NOMO-1 (cell line): ENCODE measurements around the gene ADRM1.

Experiments used
- DNase-seq, 2 experiments: peaks; one replicate each; lab custom pipeline; 2025; ENCODE audit not compliant: unreplicated experiment in 2 of 2; lab: John Stamatoyannopoulos, UW

Gene ADRM1

DNA sequence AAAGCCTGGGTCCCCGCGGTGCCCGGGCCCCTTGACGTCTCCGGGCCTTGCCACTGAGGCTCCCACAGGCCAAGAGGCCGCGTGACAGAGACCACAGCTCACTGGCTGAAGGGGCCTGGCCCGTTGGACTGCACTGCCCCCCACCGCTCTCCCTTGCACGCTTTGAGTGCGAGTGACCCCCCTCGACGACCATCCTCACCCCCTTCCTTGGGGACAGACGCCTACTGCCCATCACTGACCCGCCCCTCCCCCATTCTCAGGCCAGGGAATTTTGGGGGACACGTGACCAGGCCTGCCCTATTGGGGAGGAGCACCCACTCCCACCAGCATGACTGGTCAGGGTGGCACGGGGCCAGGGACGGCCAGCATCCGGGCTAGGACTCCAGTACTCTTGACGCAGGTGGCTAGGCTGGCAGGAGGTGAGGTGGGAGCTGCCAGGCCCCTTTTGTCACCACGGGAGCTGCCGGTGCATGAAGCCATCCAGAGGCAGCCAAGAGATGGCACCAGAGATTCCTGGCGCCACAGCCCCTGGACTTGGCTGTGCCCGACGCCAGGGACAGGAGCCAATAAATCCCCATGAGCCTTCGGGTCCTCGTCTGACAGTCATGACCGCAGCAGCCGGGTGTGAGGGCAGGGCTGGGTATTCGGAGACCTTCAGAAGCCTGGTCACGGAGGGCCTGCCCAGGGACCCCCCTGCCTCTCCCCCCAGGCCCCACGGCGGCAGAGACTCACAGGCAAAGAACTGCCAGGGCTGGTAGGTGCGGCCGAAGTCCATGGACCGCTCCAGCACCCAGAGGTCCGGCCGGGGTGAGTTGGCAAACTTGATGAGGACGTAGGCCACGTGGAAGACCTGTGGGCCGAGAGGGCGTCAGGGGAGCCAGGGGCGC, 49.8 kb downstream of the ADRM1 start:
- no peak for DNase-seq

- no peak for DNase-seq
Observed at GRCh38 chr20:62353289-62354030, 50.7 kb downstream of the ADRM1 start.

GRCh38 chr20:62354031-62354808, 51.4 kb downstream of the ADRM1 start:
- no peak for DNase-seq

DNA sequence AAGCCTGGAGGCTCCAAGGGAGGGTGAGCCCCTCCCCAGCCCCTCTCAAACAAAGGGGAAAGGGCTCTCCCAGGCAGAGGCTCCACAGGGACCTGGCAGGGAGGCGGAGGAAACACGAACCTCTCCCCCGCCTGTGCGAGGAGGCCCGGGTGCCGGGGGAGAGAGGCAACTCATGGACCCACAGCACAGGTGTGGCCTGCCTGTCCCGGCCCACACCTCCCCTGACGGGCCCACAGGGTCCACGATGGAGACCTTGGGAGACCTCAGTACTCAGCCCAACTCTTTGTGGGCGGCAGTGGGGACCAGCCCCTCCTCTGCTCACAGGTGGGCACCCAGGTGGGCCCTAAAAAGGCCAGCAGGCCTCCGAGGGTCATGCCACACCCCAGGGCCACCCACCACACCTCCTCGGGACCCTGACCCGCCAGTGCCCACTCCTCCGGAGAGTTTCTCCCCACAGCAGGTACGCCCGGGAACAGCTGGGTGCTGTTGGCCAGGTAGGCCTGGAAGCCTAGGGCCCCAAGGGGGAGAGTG, 52.1 kb downstream of the ADRM1 start:
- DNase-seq, result no peak

DNA sequence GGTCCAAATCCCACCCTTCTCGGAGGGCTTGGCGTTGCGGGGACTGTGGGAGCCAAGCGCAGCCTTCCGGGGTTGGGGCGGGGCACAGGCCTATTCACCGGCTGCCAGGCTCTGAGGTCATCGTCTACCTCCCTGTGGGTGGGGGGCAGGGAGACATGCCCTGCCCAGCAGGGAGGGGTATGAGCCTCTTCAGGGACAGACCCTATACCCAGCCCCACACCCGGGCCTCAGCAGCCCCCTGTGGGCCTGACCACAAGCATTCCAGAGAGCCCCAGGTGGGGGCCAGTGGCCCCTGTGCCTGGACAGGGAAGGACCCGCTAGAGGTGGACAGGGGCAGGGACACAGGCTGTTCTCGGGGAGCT, 52.7 kb downstream of the ADRM1 start:
- DNase-seq, result no peak

- DNase-seq, result no peak
Observed at GRCh38 chr20:62355878-62356588, 53.2 kb downstream of the ADRM1 start.

GRCh38 chr20:62356589-62357186, 53.9 kb downstream of the ADRM1 start:
- no peak for DNase-seq

DNA sequence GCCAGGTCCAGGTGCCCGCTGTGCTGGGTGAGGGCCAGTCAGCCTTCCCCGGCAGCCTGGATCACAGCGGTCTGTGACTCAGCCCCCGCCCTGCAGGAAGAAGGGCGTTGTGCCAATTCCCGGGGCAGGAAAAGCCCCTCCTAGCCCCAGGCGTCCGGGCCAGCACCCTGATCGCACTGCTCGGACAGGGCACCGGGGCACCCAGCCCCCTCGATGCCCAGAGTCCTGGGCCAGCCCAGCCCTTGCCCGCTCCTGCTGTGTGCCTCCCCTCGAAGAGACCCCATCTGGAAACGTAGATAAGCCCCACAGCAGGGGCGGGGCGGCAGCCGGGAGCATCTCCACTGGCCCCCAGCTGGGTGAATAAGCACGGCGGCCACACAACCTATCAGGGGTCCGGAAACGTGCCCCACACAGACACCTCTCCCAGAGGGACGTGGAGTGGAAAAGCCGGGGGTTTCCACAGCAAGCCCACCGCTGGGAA, 54.4 kb downstream of the ADRM1 start:
- no peak for DNase-seq

- DNase-seq, result no peak
Observed at GRCh38 chr20:62357681-62358080, 54.9 kb downstream of the ADRM1 start.
